Measurements from ENCODE around the gene FERD3L. TPM values are rescaled to one million over a fixed set of nuclear protein-coding genes. Genes with fewer than 3 reads are reported as not detected.

The FERD3L gene
- total RNA-seq, 1 donor from 2014 or later, result 0.86 TPM

- peak; percentile 66 for DNase-seq (ENCODE audit: low spot score)
These were observed 27.9 kb downstream of the FERD3L start, which contains the start of gene TWIST1 for GRCh38 chr7:19117091-19117869. TSS of gene TWIST1 (minus strand) at chr7:19117636. CDS start at chr7:19117321, 315 bp downstream.

DNA sequence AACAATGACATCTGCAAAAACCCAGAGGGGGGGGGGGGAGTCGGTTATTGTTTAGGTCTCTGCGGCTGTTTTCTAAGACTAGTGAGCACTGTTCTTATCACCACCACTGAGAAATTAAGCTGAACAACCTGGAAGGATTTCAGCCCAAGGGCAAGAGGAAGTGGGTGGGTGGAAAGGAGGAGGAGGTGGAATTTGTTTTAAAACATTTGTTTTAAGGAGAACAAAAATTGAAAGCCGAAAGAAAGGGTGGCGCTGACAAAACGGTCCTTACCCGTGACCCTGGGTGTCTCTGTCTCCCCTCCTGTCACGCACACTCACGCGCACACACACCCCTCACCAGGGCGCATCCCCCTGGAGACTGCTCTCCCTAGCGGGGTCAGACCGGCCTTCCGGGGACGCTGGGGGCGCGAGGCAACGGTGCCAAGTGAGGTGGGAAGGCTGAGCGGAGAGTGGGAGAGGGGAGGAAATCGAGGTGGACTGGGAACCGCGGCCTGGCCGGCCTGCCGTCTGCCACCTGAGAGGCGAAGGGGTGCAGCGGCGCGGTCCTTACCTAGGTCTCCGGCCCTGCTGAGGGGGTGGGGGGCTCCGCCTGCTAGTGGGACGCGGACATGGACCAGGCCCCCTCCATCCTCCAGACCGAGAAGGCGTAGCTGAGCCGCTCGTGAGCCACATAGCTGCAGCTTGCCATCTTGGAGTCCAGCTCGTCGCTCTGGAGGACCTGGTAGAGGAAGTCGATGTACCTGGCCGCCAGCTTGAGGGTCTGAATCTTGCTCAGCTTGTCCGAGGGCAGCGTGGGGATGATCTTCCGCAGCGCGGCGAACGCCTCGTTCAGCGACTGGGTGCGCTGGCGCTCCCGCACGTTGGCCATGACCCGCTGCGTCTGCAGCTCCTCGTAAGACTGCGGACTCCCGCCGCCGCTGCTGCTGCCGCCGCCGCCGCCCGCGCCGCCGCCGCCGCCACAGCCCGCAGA is 28.8 kb downstream of the FERD3L start:
- no peak for DNase-seq (ENCODE audit: low spot score)

GRCh38 chr7:19114551-19114855 is 30.7 kb downstream of the FERD3L start:
- no peak for DNase-seq (ENCODE audit: low spot score)

GRCh38 chr7:19113855-19114550 is 31.2 kb downstream of the FERD3L start:
- DNase-seq (ENCODE audit: low spot score), result no peak

- DNase-seq (ENCODE audit: low spot score), result no peak
These were observed 32.2 kb downstream of the FERD3L start for GRCh38 chr7:19113002-19113350.

- DNase-seq (ENCODE audit: low spot score), result no peak
These were observed 32.8 kb downstream of the FERD3L start for GRCh38 chr7:19112274-19113001.

DNA sequence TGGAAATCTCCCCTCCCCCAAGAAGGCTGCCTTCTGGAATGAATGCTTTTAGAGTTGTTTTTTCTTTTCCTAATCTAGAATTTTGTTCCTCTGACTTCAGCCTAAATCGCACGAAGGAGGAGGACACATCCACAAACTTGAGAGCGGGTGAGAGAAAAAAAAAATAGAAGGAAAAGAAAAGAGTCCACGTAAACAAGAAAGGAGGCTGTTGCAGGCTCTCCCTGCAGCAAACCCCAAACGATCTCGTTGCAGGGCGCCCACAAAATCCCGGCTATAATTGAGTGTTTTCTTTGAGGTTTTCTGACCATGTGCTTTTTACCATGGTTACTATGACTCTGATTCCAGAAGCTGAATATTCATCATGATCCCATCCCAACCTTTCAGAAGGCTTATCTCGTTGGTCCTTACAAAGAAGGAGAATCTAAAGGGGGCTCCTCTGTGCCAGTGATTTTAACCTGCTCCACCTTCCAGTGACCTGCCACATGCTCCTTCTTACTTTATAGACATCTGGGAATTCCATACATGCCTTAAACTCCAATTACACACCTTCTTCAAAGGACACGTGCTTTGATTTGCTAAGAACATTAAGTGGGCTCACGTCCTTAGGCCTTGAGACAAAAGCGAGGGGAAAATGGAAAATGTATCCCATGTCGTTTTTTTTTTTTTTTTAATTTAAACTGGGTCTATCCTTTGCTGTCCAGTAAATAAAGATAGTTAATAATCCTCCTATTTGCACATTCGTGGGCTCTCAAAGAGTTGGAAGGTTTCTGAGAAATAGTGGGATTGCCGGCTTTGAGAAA is 33.5 kb downstream of the FERD3L start:
- DNase-seq (ENCODE audit: low spot score), result no peak

- DNase-seq (ENCODE audit: low spot score), result no peak
These were observed 34.4 kb downstream of the FERD3L start for GRCh38 chr7:19110776-19111175.

DNA sequence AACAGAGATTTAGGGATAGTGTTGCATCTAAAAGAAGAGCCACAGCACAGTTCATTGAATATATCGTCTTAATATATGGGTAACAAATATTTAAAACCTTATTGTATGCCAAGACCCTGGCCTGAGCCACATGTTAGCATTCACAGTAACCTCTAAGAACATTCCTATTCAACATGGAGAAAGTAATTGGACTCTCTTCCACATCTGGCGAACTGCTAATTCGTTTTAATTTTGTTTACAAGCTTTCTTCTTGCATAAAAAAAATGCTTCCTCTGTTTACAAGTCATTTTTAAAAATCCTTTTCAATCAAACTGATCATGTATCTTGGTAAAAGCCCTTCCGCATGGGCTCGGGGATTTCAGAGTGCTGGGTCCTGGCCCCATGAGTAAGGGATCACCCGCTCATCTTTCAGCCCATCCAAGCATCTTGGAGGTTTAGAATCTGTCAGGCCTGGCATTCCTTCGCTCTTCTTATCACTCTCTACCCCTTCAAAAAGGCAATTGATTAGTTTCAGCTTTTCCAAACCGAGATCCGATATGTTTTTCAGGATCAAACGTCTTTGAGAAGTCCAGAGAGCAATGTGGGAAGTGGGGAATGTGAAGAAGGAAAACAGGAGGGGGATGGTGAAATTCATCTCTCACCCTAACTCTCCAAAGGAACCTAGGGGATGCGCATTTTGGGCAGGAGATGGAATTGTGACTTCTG is 35.0 kb downstream of the FERD3L start:
- DNase-seq (ENCODE audit: low spot score), result no peak

GRCh38 chr7:19109000-19109946 is 35.9 kb downstream of the FERD3L start:
- no peak for DNase-seq (ENCODE audit: low spot score)

DNA sequence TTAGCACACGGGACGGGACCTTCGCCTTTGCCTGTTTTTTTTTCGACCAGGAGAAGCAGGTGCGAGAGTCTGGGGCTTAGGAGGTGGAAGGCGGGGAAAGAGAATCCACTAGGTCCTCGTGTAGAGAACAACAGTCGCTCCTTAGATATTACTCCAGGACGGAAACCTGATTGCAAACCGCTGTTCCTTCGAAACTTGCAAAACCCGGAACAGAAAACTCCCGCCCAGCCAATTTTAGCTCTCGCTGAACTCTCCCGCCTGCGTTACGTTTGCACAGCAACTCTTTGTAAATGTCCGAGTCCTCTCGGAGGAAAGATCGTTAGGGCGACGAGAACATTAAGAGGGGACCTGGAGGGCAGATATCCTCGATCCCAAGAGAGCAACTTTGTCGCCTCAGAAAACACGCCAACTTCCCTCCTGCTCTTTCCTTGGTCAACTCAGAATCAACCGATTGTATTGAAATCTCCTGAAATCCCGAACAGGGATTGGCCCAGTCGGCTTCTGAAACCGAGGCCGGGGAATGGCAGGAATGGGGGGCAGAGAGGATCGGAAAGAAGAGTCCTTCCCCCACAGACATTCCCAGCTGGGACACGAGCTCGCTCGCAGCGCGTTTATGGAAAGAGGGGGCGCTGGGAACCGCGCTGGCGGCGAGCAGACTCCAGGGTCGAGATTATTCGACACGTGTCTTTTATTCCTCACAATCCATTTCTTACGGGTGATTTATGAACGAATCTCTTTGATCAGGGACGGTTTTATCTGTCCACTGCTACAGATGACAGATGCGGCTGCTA is 37.7 kb downstream of the FERD3L start:
- DNase-seq (ENCODE audit: low spot score), result peak; percentile 53

GRCh38 chr7:19107081-19107355 is 38.2 kb downstream of the FERD3L start:
- DNase-seq (ENCODE audit: low spot score), result no peak

- DNase-seq (ENCODE audit: low spot score), result no peak
These were observed 38.8 kb downstream of the FERD3L start for GRCh38 chr7:19106241-19107080.

DNA sequence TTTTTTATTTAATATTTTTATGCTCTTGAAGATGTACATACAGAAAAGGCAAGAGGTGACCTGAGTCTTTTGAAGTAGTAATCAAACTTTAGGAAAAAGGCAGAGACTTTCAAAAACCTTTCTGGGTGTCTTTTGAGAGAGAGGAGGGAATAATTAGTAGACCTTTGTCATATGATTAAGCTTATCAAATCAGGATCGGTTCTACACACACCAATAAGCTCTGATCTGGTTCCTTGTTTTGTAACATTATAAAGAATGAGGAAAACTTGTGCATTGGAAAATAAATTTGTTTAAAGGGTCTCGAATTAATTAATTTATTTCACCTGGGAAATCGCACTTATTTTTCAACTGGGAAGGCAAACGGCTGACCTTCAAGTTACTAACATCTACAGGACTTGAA is 39.7 kb downstream of the FERD3L start:
- no peak for DNase-seq (ENCODE audit: low spot score)

- no peak for DNase-seq (ENCODE audit: low spot score)
These were observed 40.4 kb downstream of the FERD3L start for GRCh38 chr7:19104811-19105210.

GRCh38 chr7:19102884-19103283 is 42.3 kb downstream of the FERD3L start:
- no peak for DNase-seq (ENCODE audit: low spot score)

DNA sequence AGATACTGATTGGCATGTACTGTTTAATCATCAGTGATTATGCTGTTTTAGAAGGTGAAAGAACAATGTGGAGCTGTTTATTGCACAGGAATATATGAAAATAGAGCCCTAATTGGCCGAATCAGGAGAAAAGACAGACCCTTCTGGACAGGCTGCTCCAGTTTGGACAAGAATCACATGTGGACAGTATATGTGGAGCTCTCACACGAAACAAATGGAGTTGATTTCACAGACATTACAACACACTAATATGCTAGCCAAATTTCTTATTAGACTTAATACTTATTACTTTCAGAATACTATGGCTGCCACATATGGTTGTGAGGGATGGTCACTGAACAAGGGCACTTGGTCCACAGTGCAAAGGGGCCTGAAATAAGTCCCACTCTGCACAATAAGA is 43.3 kb downstream of the FERD3L start:
- no peak for DNase-seq (ENCODE audit: low spot score)
